CD1c-positive myeloid dendritic cell (primary cell): ENCODE results near the gene GALNT3.

Source experiments
- DNase-seq: peaks from one replicate; pipeline ENCODE4 v3.0.0-alpha.2; 2016; ENCODE audit errors: extremely low spot score

GALNT3 gene

DNA sequence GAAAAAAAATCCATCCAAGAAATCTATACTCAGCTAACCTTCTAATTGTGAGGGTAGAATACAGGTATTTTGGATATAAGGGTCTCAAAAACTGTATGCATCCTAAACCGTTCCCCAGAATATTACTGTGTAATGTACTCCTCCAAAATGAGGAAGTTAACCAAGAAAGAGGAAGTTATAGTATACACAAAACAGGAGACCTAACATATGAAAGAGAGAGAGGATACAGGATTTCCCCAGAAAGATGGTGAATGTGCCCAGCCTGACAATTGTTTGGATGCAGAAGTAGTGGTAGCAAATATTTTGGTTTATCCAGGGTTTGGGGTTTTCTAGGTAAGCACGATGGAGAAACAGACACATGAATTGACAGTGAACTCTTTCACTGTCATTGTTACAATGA, 50.6 kb downstream of the GALNT3 start:
- peak; percentile 65 for DNase-seq

DNA sequence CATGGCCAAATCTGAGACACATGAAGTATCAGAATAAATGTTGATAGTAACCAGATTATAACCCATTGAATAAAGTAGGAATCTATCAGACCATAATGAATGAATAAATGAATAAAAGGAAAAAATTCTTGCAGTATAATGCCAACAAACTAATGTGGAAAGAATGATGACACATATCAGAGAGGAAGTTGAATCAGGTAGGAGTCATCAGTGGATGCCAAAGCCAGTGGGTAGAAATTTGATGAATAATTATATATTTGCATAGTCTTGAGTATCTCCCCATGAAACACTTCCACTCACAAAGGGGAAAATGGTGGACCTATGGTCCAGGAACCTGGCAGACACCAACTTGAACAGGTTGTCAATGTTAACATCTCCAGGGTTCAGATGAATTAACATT, 68.6 kb downstream of the GALNT3 start:
- no peak for DNase-seq

DNA sequence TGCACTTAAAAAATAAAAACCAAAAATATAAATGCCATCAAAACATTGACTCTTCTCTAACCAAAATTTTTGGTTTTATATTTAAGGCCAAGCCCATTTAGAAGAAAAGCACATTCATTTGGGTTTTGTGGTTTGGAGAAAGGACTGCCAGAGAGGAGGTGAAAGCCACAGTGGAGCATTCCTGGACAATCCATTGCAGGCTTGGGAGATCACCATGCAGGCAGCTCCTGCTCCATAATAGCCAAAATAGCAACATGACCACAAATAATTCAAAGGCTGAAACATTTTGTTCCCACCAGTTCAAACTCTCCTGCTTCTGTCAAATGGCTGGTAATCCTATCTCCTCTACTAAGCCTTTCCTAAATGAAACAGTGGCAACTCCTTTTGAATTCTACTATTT, 73.5 kb downstream of the GALNT3 start:
- DNase-seq, result no peak

DNA sequence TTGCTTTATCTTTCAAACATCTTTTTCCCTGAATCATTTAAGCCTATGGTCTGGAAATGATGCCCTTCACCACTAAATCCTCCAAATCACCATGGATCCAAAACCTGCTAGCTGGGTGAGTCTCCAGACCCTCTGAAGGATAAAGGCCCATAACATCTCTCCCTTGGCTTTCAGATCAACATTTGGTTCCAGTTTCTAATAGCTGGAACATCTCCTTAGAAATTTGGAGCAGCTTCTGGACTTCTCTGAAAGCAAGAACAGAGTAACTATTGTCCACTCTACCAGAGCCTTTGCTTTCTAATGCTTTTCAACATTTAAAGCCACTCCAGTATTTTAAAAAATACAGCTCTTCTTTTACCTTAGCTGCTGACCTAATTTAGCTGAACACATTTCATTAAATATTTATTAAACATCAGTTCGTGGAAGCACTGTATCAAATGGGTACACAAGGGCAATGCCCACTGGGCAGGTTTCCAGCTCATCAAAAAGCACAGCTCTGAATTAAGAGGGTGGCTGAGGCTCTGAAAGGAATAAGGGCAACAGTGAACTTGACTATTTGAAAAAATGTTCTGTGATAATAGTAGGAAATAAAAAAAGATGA, 75.3 kb downstream of the GALNT3 start:
- DNase-seq, result no peak

DNA sequence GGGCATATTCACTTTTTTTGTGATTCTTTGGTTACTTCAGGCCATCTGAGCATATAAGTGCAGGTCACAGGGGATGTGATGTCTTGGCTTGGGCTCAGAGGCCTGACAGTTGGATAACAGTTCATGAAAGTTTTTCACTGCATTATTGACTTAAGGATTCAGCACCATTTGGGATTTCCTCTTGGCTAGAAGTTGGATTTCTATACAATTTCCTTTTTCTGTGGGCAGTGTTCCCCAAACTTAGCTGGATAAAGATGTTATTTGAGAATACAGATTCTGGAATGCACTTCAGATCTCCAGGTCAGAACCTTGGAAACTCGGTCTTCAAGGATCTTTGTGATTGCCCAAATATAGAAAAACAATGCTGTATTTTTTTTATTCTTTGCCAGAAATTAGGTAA, 78.0 kb downstream of the GALNT3 start:
- DNase-seq, result no peak

DNA sequence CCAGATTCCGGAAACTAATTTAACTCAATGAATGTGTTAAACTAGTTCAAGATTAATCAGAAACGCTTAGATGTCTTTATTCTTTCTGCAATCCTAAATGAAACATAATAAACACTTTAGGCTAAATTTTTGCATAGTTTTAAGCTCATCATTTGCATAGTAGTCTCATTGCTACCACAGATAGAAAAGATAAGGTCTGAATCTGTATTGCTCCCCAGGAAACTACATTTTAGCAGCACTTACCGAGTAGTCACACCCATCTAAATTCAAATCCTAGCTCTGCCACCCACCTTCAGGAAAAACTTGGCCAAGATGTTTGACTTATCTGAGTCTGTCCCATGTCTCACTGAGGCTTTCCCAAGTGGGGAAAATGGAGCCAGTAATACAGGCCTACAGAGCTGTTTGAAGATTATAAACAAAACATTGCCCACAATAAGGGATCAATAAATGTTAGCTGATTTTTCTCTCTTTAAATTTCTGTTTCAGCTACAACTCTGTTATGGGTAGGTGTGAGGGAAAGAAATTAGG, 87.0 kb downstream of the GALNT3 start:
- no peak for DNase-seq

DNA sequence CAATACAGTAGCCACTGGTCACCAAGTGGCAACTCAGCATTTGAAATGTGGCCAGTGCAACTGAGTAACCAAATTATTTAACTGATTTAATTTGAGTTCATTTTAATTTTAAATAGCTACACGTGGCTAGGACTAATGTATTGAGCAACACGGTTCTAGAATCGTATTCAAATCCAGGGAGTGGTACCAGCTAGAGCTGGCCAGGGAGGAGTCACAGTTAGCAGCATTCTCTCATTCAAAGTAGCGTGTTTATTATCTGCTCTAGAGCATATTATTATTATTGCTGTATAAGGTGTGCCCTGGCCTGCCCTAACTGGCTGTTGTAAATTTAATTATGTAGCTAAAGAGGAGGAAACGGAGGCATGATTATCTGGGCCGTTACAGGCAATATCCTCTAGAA, 92.9 kb downstream of the GALNT3 start:
- no peak for DNase-seq

DNA sequence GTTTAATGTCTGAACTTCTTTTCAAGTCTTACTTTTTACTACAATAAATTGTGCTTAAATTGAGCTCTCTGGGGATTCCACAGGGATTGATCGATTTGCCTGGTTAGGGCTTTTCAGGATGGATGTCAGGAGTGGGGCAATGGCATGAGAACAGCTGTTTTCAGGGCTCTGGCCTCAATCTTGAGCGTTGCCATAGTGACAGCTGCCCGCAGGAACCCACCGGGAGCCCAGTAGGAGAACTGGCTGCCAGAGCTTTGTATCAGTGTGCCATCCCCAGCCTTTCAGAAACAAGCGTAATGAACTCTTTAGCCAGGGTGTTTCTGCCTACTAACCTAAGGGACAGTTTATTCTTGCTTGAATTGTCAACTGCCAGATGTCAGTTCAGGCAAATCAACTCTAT, 93.5 kb downstream of the GALNT3 start:
- DNase-seq, result no peak

DNA sequence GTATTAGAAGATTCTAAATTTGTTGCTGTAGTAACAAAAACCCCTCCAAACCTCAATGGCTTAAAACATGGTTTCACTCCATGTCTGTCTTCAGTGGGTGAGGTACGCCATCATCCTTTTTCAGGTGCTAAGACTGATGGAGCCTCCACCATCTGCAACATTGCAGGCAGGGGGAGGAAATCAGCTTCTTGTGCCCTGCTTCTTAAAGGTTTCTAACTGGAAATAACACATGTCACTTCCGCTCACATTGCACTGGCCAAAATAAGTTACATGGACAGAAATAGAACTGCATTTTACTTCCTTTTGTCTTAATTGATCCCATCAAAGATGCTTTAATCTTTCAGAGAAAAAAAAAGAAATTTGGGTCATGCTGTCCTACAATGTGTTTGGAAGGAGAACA, 94.1 kb downstream of the GALNT3 start:
- no peak for DNase-seq

DNA sequence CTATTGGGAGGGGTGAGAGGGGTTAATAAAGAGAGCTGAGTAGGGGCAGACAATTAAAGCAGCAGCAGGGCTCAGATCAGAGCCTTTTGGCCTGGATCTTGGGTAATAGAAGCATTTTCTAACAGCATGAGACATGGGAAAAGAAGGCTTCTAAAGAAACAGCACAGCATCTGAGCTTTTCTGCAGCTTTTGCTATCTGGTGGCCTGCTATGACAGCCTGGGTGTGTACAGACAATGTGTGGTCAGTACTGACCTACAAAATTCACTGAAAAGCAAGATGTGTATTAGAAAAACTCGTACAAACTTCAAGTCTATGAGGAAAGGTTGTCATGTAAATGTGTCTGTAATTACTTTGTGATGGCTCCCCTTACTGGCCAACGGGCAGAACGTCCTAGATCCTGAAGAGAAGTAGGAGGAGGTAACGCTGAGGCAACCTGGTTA, 95.6 kb downstream of the GALNT3 start:
- peak; percentile 8 for DNase-seq

DNA sequence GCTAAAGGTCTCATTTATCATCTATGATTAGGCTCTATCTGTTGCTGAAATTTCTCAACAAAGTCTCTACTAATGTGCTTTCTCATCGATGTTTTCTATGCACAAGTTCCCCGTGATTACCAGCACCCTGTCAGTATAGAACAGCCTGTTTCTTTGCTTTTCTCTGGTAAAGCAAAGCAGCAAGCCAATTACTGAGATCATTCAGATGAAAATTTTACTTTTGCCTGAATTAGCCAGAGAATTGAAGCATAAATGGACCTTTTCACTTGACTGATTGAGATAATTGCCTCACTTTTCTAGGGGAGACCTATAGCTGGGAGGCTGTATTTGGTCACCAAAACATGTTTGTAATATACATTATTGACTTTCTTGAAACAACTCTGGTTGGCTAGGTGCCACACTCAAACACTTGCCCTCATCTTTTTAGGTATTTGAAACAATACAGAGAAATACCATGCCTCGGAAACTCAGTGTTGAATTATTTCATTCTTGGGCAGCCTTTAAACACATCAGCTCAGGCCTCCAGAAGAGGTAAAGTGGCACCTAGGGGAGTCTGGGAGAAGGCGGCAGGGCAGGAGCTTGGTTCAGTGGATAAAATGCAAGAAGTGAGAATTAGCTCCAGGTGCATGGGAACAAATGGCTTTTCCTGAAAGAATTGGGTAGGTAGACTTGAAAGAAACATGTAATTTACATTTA, 96.2 kb downstream of the GALNT3 start:
- DNase-seq, result no peak
